Midbrain (tissue), 1 donor: ENCODE measurements around the gene KCNIP4.

Experiments
- DNase-seq: peaks from one replicate; lab custom pipeline; 2025; lab: John Stamatoyannopoulos, UW

The KCNIP4 gene

GRCh38 chr4:21457086-21457840 is 491.3 kb downstream of the KCNIP4 start:
- DNase-seq, result no peak

- no peak for DNase-seq
These were observed 493.7 kb downstream of the KCNIP4 start for GRCh38 chr4:21454831-21455230.

GRCh38 chr4:21454201-21454600 is 494.4 kb downstream of the KCNIP4 start:
- DNase-seq, result no peak

GRCh38 chr4:21452931-21453330 is 495.6 kb downstream of the KCNIP4 start:
- no peak for DNase-seq

GRCh38 chr4:21451032-21451431 is 497.5 kb downstream of the KCNIP4 start:
- DNase-seq, result no peak

GRCh38 chr4:21450331-21450730 is 498.2 kb downstream of the KCNIP4 start:
- no peak for DNase-seq

- DNase-seq, result no peak
These were observed 501.1 kb downstream of the KCNIP4 start for GRCh38 chr4:21447301-21448054.

- DNase-seq, result no peak
These were observed 528.4 kb downstream of the KCNIP4 start for GRCh38 chr4:21420166-21420565.

GRCh38 chr4:21415728-21416127 is 532.8 kb downstream of the KCNIP4 start:
- no peak for DNase-seq

GRCh38 chr4:21413807-21414370 is 534.7 kb downstream of the KCNIP4 start:
- no peak for DNase-seq

- DNase-seq, result no peak
These were observed 537.5 kb downstream of the KCNIP4 start for GRCh38 chr4:21411086-21411485.

GRCh38 chr4:21410372-21410771 is 538.2 kb downstream of the KCNIP4 start:
- DNase-seq, result no peak

GRCh38 chr4:21387683-21388082 is 560.9 kb downstream of the KCNIP4 start:
- DNase-seq, result no peak

- DNase-seq, result no peak
These were observed 562.3 kb downstream of the KCNIP4 start for GRCh38 chr4:21386166-21386780.

- DNase-seq, result no peak
These were observed 562.9 kb downstream of the KCNIP4 start for GRCh38 chr4:21385706-21386105.

- no peak for DNase-seq
These were observed 564.0 kb downstream of the KCNIP4 start for GRCh38 chr4:21384609-21385008.

- DNase-seq, result peak; percentile 59
These were observed 567.7 kb downstream of the KCNIP4 start for GRCh38 chr4:21380861-21381260.

GRCh38 chr4:21377046-21377445 is 571.5 kb downstream of the KCNIP4 start:
- DNase-seq, result no peak

GRCh38 chr4:21376176-21376575 is 572.4 kb downstream of the KCNIP4 start:
- DNase-seq, result no peak

- DNase-seq, result no peak
These were observed 573.8 kb downstream of the KCNIP4 start for GRCh38 chr4:21374641-21375368.

- DNase-seq, result no peak
These were observed 581.0 kb downstream of the KCNIP4 start for GRCh38 chr4:21367567-21367966.

GRCh38 chr4:21366840-21367239 is 581.7 kb downstream of the KCNIP4 start:
- no peak for DNase-seq
